NCI-H1436 (cell line): ENCODE data around the gene IGFBPL1.
"Not testable (repeated sequence)": the region's sequence is repeated elsewhere in the genome, so short reads cannot be mapped to it uniquely, and the experiment has no call there.

ENCODE experiments used
- DNase-seq: peaks from one replicate; lab custom pipeline; 2025; lab: John Stamatoyannopoulos, UW

Gene IGFBPL1, protein sequence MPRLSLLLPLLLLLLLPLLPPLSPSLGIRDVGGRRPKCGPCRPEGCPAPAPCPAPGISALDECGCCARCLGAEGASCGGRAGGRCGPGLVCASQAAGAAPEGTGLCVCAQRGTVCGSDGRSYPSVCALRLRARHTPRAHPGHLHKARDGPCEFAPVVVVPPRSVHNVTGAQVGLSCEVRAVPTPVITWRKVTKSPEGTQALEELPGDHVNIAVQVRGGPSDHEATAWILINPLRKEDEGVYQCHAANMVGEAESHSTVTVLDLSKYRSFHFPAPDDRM

DNA sequence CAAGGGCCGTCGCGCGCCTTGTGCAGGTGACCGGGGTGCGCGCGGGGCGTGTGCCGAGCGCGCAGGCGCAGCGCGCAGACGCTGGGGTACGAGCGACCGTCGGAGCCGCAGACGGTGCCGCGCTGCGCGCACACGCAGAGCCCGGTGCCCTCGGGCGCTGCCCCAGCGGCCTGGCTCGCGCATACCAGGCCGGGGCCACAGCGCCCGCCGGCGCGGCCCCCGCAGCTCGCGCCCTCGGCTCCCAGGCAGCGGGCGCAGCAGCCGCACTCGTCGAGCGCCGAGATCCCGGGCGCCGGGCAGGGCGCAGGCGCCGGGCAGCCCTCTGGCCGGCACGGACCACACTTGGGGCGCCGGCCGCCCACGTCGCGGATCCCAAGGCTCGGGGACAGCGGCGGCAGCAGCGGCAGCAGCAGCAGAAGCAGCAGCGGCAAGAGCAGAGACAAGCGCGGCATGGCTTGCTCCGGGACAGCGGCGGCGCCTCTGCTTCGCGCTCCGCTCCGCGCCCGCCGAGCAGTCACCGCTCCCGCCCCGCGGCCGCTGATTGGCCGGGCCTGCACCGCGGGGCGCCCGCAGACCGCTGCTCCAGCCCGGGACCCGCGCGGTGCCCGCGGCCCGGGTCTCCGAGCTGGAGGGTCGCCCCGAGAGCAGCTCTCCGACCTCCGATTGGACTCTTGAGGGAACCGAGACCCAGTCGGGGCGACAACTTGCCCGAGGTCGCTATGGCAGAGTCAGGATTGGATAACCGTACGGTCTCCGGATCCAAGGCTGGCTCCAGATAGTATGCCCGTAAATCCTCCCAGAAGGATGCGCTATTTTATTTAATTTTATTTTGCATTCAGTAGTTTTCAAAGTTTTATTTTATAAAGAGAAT is at the start of gene IGFBPL1:
IGFBPL1 (minus strand) TSS at position 482 of the 871 bp plus-strand sequence; CDS start at position 452, 30 bp downstream.
- DNase-seq = peak; percentile 60

GRCh38 chr9:38472583-38473249 is 48.5 kb upstream of the IGFBPL1 start:
- DNase-seq = not testable (repeated sequence)

DNA sequence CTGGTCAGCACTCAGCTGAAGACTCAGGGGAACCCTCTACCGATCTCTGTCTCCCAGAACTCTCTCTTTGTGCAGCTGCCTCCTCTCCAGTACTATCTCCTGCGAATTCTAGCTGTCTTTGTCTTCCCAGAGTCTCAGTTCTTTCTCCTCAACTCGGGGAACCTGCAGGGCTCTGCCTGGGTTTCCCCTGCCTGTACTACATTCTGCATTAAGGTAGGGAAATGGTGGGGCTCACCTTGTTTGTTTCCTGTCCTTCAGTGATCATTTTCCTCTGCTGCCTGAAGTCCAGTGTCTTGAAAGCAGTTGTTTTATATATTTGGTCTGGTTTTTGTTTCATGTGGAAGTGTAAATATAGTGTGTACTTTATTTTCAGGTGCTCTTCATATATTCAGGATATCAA is 43.1 kb upstream of the IGFBPL1 start:
- DNase-seq = no peak

- DNase-seq = no peak
Observed at GRCh38 chr9:38453835-38454234, 29.6 kb upstream of the IGFBPL1 start.

GRCh38 chr9:38451162-38451561 is 26.9 kb upstream of the IGFBPL1 start:
- no peak for DNase-seq

DNA sequence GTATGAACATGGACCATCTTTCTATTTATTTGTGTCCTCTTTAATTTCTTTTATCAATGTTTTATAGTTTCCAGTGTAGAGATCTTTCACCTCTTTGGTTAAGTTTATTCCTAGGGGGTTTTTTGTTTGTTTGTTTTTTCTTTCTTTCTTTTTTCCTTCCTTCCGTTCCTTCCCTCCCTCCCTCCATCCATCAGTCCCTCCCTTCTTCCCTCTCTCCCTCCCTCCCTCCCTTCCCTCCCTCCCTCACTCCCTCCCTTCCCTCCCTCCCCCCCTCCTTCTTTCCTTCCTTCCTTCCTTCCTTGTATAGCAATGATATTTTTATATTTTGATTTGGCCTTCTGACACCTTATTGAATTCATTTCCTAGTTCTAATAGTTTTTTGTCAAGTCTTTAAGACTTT is 23.4 kb upstream of the IGFBPL1 start:
- no peak for DNase-seq

GRCh38 chr9:38445154-38446043 is 21.1 kb upstream of the IGFBPL1 start:
- DNase-seq = no peak

DNA sequence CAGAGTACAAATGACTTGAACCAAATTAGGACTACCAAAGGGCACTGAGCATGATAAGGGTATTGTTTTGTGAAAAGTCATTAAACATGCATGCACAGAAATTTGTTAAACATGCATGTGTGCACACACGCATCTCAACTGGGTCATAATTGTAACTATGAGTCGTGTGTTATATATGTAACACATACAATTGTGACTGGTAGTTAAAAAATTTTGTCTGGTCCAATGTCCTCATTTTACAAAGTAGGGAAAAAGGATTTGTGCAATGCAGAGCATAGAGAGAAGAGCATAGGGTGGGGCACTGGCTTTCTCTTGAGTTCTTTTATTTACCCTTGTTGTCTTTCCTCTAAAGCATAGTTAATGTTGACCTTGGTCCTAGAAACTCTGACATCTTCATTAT is 19.3 kb upstream of the IGFBPL1 start:
- no peak for DNase-seq

- no peak for DNase-seq
Observed at GRCh38 chr9:38443181-38443580, 18.9 kb upstream of the IGFBPL1 start.

GRCh38 chr9:38442473-38443096 is 18.3 kb upstream of the IGFBPL1 start:
- DNase-seq = no peak

GRCh38 chr9:38441347-38442085 is 17.3 kb upstream of the IGFBPL1 start:
- DNase-seq = no peak

DNA sequence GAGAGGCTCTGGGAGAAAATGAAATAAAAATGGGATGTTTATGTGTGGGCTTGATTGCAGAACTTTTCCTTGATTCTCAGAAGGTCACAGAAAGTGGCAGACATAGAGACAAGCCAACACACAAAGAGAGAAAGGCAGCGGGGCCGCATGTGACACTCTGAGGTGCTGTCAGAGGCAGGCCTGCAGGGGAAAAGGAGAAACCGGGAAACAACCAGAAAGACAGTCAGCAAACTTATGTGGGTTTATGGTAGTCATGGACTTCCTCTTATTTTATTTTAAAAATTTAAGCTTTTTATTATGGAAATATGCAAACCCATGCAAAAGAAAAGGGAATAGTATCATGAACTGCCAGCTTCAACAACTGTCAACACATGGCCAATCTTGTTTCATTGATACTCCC is 16.3 kb upstream of the IGFBPL1 start:
- no peak for DNase-seq

DNA sequence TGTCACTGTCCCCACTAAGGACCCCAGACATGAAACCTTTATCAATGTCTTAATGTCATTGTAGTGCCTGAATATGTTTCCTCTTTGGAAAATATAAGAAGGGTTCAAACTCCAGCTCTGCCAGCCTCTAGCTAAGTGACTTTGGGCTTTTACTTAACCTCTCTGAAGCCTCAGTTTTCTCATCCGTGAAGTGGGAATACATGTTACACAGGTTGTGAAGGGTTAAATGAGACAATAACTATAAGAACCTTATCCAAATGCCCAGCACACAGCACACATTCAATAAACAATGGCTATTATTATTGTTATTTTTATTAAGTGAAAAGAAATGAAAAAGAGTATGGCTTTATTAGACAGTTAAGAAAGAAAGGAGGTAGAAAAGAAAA is 15.7 kb upstream of the IGFBPL1 start:
- no peak for DNase-seq

DNA sequence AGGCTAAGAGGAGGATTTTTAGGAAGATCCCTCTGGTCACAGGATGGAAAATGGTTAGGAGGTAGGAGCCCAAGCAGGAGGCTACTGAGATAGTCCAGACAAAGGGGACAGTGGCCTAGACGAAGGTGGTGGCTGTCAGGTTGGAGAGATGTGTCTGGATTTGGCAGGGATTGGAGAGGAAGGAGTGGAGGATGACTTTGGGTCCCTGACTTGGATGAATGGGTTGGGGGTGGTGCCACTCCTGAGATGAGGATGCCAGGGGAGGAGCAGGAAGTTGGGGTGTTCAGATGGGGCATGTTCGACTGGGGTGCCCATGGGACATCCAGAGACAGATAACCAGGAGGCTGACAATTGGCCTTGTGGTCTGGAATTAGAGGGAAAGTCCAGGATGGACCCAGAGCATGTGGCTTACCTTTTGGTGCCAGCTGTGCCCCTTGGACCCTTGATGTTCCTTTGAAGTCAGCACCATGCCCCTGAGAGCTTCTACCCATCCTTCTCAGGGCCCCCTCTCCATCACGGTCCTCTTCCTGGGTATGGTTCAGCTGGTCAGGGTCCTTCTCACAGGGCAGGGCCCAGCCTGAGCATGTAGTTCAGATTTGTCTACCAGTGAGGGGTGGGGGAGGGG is 15.1 kb upstream of the IGFBPL1 start:
- DNase-seq = no peak

DNA sequence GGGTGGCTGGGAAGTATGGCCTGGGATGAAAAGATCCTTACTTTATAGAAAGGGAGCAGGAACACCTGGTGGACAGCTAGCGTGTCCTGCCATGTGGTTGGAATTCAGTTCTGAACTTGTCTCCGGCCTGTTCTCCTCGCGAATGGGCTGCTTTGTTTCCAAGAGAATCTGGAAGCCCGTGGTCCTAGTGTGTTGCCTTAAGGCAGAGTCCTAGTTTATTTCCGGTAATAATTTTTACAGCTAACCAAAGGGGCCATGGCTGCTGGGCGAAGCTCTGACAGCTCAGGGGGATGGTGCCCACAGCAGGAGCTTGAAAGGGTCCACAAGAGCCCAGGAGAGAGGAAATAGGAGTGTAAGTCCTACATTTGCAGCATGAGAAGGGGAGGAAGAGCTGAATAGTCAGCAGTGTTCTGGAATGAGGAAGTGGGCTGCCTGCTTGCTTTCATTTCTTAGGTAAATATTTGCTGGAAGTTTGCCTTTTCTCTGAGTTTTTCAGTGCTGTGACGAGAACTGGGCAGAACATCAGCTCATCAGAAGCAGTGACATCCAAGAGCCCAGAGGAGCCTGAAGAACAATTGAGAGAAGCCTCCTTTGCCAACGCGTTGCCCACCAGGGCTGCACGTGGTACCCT is 13.1 kb upstream of the IGFBPL1 start:
- no peak for DNase-seq

GRCh38 chr9:38436708-38437107 is 12.5 kb upstream of the IGFBPL1 start:
- no peak for DNase-seq

- DNase-seq = no peak
Observed at GRCh38 chr9:38435521-38435920, 11.3 kb upstream of the IGFBPL1 start.

DNA sequence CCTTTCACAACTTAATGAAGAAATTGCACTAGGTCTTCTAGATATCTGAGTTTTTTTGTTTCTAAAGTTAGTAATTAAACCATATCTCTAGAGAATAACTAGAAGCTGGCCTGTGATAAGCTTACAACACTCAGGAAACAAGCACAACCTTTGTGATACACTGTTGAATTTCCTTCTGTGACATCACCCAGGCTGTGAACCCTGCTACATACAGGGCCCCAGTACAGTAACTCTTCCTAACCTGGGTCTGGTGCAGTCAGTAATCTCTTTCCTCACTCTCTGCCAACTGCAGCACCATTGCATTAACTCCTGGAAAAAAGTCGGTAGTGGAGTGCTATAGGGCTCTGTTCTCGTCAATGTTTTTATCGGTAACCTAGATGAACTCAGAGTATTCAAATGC is 10.6 kb upstream of the IGFBPL1 start:
- DNase-seq = no peak

GRCh38 chr9:38434365-38434764 is 10.1 kb upstream of the IGFBPL1 start:
- no peak for DNase-seq
